Activated B cell treated with CpG ODN at 0.5 μM for 24 hours (primary cell): Measurements from ENCODE around the gene GPR137. TPM values are rescaled to one million over a fixed set of nuclear protein-coding genes. Genes with fewer than 3 reads are reported as not detected.

Experiments
- ATAC-seq: fragments of 200-7000 bp; cut with Tn5 transposase; one replicate; pipeline ENCODE4 v1.10.0; 2021; ENCODE audit warnings: low read depth, mild to moderate bottlenecking, moderate library complexity
- CTCF ChIA-PET: fragments of 350-600 bp; sonication (Branson Sonifier 250); formaldehyde crosslinking; loops from one replicate; lab custom pipeline; 2021; ENCODE audit warnings: antibody characterized with exemption; lab: Charles Lee
- POLR2A ChIA-PET: fragments of 350-600 bp; sonication (Branson Sonifier 250); formaldehyde crosslinking; loops from one replicate; lab custom pipeline; 2021; ENCODE audit warnings: antibody characterized with exemption; lab: Charles Lee
- DNase-seq: peaks from one replicate; pipeline ENCODE4 v3.0.0; 2022
- H3K27ac Mint-ChIP-seq: one replicate; pipeline ENCODE4 v1.8.0; 2020; ENCODE audit warnings: mixed read lengths
- H3K27me3 Mint-ChIP-seq: one replicate; pipeline ENCODE4 v1.8.0; 2021; ENCODE audit warnings: mixed read lengths
- H3K36me3 Mint-ChIP-seq: one replicate; pipeline ENCODE4 v1.8.0; 2021; ENCODE audit warnings: low read depth, mixed read lengths
- H3K4me1 Mint-ChIP-seq: one replicate; pipeline ENCODE4 v1.8.0; 2021; ENCODE audit warnings: mixed read lengths
- H3K4me3 Mint-ChIP-seq: one replicate; pipeline ENCODE4 v1.8.0; 2020; ENCODE audit warnings: mild to moderate bottlenecking, mixed read lengths
- H3K9me3 Mint-ChIP-seq: one replicate; pipeline ENCODE4 v1.8.0; 2020; ENCODE audit warnings: mixed read lengths
- CTCF ChIP-seq: fragments of 200-600 bp; IDR thresholded peaks from one replicate; pipeline ENCODE4 v1.8.0; 2022; ENCODE audit warnings: antibody characterized with exemption, mild to moderate bottlenecking
- intact Hi-C: fragments of 100-400 bp; cut with micrococcal nuclease; formaldehyde crosslinking; loops from one replicate; pipeline ENCODE4 v1.15.1; 2024
- total RNA-seq: library from RNA; stranded (reverse); gene quantifications from 2 replicates; pipeline ENCODE4 v1.2.3, GENCODE V29; 2022

Gene GPR137
- total RNA-seq, 1 donor from 2014 or later = 53.1 TPM

- peaks cover 28% of the 10 kb centered on the region for H3K36me3 Mint-ChIP-seq
- POLR2A ChIA-PET = interaction anchor here (2.3 kb wide), 1 partner anchor 8 kb away, joined by 8 read pairs; the partner anchor contains the start of gene BAD
- CTCF ChIA-PET = interaction anchor here (1.1 to 1.4 kb wide), 2 partner anchors 27 to 70 kb away, joined by 3 to 5 read pairs; partner anchors contain the start of gene FERMT3
Observed at GRCh38 chr11:64276653-64277431, 8.8 kb upstream of the GPR137 start.

GRCh38 chr11:64278576-64279190 is 7.0 kb upstream of the GPR137 start:
- TF ChIP-seq CTCF = no peak
- ChIA-PET POLR2A (no interaction called here), CTCF (no interaction called here)
- Mint-ChIP-seq H3K9me3 (no peaks in the 10 kb centered on the region), H3K36me3 (peaks cover 30% of the 10 kb centered on the region), H3K27ac (no peak overlapping the region), H3K4me3 (no peak overlapping the region), H3K27me3 (no peaks in the 10 kb centered on the region), H3K4me1 (peaks cover 10% of the 10 kb centered on the region)
- no peak for ATAC-seq
- intact Hi-C loops = no loop called here
- DNase-seq = no peak

More at GRCh38 chr11:64276653-64277431, 8.8 kb upstream of the GPR137 start:
- Mint-ChIP-seq H3K27ac (no peak overlapping the region), H3K4me3 (no peak overlapping the region), H3K27me3 (no peaks in the 10 kb centered on the region), H3K9me3 (no peaks in the 10 kb centered on the region), H3K4me1 (peaks cover 6% of the 10 kb centered on the region)
- intact Hi-C loops = no loop called here
- peak; percentile 35 for ATAC-seq
- TF ChIP-seq CTCF = no peak
- DNase-seq = no peak

- H3K9me3 Mint-ChIP-seq = no peaks in the 10 kb centered on the region
- intact Hi-C loops = no loop called here
- H3K4me1 Mint-ChIP-seq = peaks cover 20% of the 10 kb centered on the region
- H3K27me3 Mint-ChIP-seq = no peaks in the 10 kb centered on the region
- no peak overlapping the region for H3K4me3 Mint-ChIP-seq
- ATAC-seq (no peak), DNase-seq (no peak)
- ChIA-PET POLR2A (interaction anchor here (1.2 to 5.8 kb wide), 2 partner anchors 12 to 77 kb away, joined by 3 to 119 read pairs; no protein-coding TSS in a partner anchor), CTCF (interaction anchor here (1.3 to 1.5 kb wide), 2 partner anchors 10 to 73 kb away, joined by 3 to 4 read pairs; no protein-coding TSS in a partner anchor)
- H3K36me3 Mint-ChIP-seq = peaks cover 22% of the 10 kb centered on the region
- no peak for TF ChIP-seq CTCF
- no peak overlapping the region for H3K27ac Mint-ChIP-seq
Observed at GRCh38 chr11:64281957-64282770, 3.5 kb upstream of the GPR137 start.

- TF ChIP-seq CTCF = no peak
- peaks cover 20% of the 10 kb centered on the region for H3K4me1 Mint-ChIP-seq
- H3K36me3 Mint-ChIP-seq = peaks cover 20% of the 10 kb centered on the region
- intact Hi-C loops = no loop called here
- no peaks in the 10 kb centered on the region for H3K9me3 Mint-ChIP-seq
- no peak for DNase-seq
- H3K27ac Mint-ChIP-seq = no peak overlapping the region
- peak overlapping the region; percentile 89 for H3K4me3 Mint-ChIP-seq
- no peak for ATAC-seq
- CTCF ChIA-PET = interaction anchor here (1.0 to 2.6 kb wide), 4 partner anchors 9 to 31 kb away, joined by 3 to 10 read pairs (median 5); no protein-coding TSS in a partner anchor
- POLR2A ChIA-PET = interaction anchor here (1.1 to 5.8 kb wide), 7 partner anchors 7 to 97 kb away, joined by 3 to 119 read pairs (median 16); partner anchors contain the start of genes ESRRA, FERMT3, FKBP2 and STIP1
- H3K27me3 Mint-ChIP-seq = no peaks in the 10 kb centered on the region
Observed at GRCh38 chr11:64283092-64283491, 2.6 kb upstream of the GPR137 start.
